Measurements from ENCODE around the gene ROGDI.

Gene ROGDI

DNA sequence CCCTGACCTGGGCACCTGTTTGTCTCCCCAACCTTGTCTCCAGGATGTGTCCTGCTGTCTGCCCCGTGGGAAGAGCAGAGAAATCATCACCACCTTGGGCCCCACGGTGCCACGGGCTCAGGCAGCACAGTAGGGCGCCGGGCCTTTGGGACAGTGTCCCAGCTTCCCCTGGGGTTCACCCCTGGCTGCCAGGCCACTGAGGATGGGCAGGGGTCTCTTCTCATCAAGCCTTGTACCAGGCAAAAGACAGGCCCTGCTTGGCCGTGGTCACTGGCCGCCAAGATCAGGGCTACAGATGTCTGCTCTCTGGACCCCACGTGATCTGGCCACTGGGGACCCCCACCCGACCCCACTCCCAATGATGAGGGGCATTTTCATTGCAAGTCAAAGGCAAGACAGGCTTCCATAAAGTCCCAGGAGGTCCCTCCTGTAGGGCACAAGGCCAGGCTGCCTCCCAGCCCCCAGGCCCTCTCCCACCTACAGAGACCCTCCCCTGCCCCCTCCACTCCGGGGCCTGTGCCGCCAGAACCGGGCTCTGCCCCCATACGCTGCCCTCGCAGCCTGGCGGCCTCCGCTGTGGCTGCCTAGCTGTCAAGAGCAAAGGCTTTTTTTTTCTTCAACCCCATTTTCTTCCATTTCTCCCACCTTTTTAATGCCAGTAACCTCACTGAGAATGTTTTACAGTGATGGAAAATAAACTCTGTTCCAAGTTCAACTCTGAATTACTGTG, 53.6 kb downstream of the ROGDI start:
- Mint-ChIP-seq H3K36me3 (peaks cover 26% of the 10 kb centered on the region), H3K4me1 (peaks cover 13% of the 10 kb centered on the region)
- no peak for ATAC-seq

DNA sequence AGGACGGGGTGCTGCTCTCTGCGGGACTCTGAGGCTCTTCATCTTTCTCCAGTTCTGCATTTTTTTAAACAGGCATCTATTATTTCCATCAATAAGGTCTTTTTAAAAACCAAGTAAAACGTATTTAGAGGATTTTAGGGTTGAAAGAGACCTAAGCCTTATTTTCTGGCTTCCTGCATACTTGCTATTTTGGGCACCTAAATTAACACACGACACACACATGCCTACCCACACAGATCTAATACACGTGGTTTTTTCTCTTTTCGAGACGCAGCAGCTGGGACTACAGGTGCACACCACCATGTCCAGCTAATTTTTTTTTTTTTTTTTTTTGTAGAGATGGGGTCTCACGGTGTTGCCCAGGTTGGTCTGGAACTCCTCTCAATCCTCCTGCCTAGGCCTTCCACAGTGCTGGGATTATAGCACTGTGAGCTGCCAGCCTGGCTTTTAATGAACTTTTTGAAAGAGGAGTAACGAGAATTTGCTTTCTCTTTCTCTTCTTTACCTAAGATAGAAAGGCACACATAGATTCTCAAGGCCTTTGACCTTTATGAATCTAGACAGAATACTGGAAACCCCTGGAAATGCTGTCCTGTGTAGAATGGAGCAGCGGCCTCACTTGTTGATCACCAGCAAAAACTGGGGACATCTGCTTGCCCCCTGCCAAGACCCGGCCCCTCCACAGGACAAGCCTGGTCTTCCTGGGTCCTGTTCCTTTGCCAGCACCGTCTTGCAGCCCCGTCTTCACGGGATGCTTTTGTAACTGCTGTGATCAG, 54.3 kb downstream of the ROGDI start:
- peak overlapping the region; percentile 81 for H3K27ac Mint-ChIP-seq
- no peak for DNase-seq (ENCODE audit: low spot score in 2 of 2)
- no peak overlapping the region for H3K4me3 Mint-ChIP-seq
- H3K36me3 Mint-ChIP-seq = peaks cover 19% of the 10 kb centered on the region
- no peak for ATAC-seq
- peaks cover 19% of the 10 kb centered on the region for H3K4me1 Mint-ChIP-seq
- H3K9me3 Mint-ChIP-seq = no peaks in the 10 kb centered on the region

More for the DNA sequence above, 53.6 kb downstream of the ROGDI start:
- peak overlapping the region; percentile 81 for H3K27ac Mint-ChIP-seq
- DNase-seq (ENCODE audit: low spot score in 2 of 2) = no peak
- H3K4me3 Mint-ChIP-seq = no peak overlapping the region
- H3K9me3 Mint-ChIP-seq = no peaks in the 10 kb centered on the region

DNA sequence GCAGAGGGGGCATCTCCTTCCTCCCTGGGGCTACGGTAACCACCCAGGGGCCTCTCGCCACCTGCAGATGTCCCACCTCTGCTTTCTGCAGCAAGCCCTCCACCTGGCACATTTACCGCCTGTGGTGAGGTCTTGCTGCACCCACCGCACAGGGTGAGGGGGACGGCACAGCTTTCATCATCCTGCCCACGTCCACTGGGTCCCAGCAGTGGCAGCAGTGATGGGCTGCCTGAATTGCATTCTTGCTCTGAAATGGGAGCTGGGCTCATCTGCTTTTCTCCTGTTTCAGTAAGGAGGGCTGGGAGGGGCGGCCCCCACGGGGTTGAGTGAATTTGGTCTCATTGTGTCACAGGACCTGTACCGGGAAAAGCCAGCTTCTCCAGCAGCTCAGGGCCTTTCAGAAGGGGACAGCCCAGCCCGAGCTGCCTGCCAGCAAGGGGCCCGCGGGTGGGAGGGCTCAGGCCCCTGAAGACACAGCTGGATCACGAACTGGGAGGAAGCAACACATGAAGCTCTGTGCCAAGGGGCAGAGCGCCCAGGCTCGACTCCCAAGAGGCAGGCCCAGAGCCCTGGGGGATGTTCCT, 55.4 kb downstream of the ROGDI start:
- H3K27ac Mint-ChIP-seq = peak overlapping the region; percentile 81
- no peak for ATAC-seq
- H3K4me1 Mint-ChIP-seq = peaks cover 22% of the 10 kb centered on the region
- no peaks in the 10 kb centered on the region for H3K9me3 Mint-ChIP-seq
- H3K4me3 Mint-ChIP-seq = no peak overlapping the region
- DNase-seq (ENCODE audit: low spot score in 2 of 2) = no peak
- peaks cover 17% of the 10 kb centered on the region for H3K36me3 Mint-ChIP-seq
